ENCODE measurements around the gene BICD2. TPM values are rescaled to one million over a fixed set of nuclear protein-coding genes. Genes with fewer than 3 reads are reported as not detected.

The BICD2 gene
- total and polyA plus RNA-seq, 2 of the 13 experiments (the other 11 are each of a cell fraction or from before 2014, with no cell fraction given): 5.1 to 17.4 TPM

DNA sequence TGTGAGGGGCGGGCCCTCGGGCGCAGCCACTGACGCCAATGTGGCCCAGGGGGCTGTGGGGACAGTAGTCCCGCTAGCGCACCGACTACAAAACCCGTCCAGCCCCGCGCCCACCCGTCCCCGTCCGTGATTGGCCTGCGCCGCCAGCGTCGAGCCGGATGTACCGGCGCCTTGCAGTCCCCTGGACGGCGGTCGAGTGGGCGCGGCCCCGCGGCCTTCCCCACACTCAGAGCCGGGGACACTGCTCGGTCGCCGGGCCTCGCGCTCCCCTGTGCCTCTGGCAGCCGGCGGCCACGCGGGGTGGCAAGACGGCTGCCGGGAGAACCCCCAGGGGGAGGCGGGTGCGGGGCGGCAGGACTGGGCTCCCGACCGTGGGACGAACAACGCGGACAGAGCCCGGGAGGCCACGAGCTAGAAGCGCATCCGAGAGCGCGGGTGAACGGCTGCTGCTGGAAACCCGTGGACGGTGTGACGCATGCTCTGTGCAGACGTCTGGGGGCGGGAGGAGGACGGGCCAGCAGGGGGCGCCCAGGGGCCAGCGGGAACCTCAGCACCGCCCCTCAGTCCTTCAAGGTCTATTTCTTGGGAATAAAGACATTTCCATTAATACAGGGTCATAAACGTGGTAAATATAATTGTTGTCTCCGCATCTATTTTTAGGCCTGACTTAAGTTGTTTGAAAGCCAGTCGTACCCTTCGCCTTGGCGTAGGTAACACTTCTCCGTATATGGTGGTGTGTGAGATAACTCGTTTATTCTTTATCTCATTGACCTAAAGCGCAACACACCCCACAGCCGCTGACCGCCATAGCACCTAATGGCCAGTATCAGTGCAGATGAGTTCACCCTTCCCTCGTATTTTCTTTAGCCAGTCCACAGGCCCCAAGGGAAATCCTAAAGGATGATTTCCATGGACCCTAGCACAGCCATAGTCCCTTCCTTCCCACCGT, 629 bp upstream of the BICD2 start (continued):
- TF ChIP-seq, protein P1, sequence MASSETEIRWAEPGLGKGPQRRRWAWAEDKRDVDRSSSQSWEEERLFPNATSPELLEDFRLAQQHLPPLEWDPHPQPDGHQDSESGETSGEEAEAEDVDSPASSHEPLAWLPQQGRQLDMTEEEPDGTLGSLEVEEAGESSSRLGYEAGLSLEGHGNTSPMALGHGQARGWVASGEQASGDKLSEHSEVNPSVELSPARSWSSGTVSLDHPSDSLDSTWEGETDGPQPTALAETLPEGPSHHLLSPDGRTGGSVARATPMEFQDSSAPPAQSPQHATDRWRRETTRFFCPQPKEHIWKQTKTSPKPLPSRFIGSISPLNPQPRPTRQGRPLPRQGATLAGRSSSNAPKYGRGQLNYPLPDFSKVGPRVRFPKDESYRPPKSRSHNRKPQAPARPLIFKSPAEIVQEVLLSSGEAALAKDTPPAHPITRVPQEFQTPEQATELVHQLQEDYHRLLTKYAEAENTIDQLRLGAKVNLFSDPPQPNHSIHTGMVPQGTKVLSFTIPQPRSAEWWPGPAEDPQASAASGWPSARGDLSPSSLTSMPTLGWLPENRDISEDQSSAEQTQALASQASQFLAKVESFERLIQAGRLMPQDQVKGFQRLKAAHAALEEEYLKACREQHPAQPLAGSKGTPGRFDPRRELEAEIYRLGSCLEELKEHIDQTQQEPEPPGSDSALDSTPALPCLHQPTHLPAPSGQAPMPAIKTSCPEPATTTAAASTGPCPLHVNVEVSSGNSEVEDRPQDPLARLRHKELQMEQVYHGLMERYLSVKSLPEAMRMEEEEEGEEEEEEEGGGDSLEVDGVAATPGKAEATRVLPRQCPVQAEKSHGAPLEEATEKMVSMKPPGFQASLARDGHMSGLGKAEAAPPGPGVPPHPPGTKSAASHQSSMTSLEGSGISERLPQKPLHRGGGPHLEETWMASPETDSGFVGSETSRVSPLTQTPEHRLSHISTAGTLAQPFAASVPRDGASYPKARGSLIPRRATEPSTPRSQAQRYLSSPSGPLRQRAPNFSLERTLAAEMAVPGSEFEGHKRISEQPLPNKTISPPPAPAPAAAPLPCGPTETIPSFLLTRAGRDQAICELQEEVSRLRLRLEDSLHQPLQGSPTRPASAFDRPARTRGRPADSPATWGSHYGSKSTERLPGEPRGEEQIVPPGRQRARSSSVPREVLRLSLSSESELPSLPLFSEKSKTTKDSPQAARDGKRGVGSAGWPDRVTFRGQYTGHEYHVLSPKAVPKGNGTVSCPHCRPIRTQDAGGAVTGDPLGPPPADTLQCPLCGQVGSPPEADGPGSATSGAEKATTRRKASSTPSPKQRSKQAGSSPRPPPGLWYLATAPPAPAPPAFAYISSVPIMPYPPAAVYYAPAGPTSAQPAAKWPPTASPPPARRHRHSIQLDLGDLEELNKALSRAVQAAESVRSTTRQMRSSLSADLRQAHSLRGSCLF (CRISPR knock-in tag; IDR thresholded peaks at IDR 0.05; ENCODE audit: borderline replicate concordance): no peak
- TF ChIP-seq ZNF468 (CRISPR knock-in tag; IDR thresholded peaks at IDR 0.05) (no peak; the same call in 1 of the 2 replicates), WIZ (CRISPR knock-in tag; IDR thresholded peaks at IDR 0.05) (no peak), MZF1 (CRISPR knock-in tag; IDR thresholded peaks at IDR 0.05; ENCODE audit: borderline replicate concordance) (no peak), HCFC1 (IDR thresholded peaks at IDR 0.05; ENCODE audit: low read depth, low read length) (peak; percentile 87), FLYWCH1 (CRISPR knock-in tag; IDR thresholded peaks at IDR 0.05) (no peak), FOSL1 (CRISPR knock-in tag; IDR thresholded peaks at IDR 0.05; ENCODE audit: borderline replicate concordance) (no peak), YEATS2 (CRISPR knock-in tag; IDR thresholded peaks at IDR 0.05; ENCODE audit: borderline replicate concordance) (no peak; the same call in 1 of the 2 replicates), ZBTB20 (CRISPR knock-in tag; IDR thresholded peaks at IDR 0.05; ENCODE audit: borderline replicate concordance, low read depth) (0 out of 2 replicates have a peak, but pooled peaks have one; percentile 28), AKAP8 (CRISPR knock-in tag; IDR thresholded peaks at IDR 0.05) (no peak; the same call in 1 of the 2 replicates)
- TF ChIP-seq, protein P2, sequence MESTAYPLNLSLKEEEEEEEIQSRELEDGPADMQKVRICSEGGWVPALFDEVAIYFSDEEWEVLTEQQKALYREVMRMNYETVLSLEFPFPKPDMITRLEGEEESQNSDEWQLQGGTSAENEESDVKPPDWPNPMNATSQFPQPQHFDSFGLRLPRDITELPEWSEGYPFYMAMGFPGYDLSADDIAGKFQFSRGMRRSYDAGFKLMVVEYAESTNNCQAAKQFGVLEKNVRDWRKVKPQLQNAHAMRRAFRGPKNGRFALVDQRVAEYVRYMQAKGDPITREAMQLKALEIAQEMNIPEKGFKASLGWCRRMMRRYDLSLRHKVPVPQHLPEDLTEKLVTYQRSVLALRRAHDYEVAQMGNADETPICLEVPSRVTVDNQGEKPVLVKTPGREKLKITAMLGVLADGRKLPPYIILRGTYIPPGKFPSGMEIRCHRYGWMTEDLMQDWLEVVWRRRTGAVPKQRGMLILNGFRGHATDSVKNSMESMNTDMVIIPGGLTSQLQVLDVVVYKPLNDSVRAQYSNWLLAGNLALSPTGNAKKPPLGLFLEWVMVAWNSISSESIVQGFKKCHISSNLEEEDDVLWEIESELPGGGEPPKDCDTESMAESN (CRISPR knock-in tag; conservative IDR thresholded peaks at IDR 0.05): peak; percentile 93
- TF ChIP-seq, protein P3, sequence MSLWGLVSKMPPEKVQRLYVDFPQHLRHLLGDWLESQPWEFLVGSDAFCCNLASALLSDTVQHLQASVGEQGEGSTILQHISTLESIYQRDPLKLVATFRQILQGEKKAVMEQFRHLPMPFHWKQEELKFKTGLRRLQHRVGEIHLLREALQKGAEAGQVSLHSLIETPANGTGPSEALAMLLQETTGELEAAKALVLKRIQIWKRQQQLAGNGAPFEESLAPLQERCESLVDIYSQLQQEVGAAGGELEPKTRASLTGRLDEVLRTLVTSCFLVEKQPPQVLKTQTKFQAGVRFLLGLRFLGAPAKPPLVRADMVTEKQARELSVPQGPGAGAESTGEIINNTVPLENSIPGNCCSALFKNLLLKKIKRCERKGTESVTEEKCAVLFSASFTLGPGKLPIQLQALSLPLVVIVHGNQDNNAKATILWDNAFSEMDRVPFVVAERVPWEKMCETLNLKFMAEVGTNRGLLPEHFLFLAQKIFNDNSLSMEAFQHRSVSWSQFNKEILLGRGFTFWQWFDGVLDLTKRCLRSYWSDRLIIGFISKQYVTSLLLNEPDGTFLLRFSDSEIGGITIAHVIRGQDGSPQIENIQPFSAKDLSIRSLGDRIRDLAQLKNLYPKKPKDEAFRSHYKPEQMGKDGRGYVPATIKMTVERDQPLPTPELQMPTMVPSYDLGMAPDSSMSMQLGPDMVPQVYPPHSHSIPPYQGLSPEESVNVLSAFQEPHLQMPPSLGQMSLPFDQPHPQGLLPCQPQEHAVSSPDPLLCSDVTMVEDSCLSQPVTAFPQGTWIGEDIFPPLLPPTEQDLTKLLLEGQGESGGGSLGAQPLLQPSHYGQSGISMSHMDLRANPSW (CRISPR knock-in tag; IDR thresholded peaks at IDR 0.05; ENCODE audit: borderline replicate concordance): 0 out of 2 replicates have a peak, but pooled peaks have one; percentile 34
- TF ChIP-seq, protein P4, sequence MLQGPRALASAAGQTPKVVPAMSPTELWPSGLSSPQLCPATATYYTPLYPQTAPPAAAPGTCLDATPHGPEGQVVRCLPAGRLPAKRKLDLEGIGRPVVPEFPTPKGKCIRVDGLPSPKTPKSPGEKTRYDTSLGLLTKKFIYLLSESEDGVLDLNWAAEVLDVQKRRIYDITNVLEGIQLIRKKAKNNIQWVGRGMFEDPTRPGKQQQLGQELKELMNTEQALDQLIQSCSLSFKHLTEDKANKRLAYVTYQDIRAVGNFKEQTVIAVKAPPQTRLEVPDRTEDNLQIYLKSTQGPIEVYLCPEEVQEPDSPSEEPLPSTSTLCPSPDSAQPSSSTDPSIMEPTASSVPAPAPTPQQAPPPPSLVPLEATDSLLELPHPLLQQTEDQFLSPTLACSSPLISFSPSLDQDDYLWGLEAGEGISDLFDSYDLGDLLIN (CRISPR knock-in tag; IDR thresholded peaks at IDR 0.05; ENCODE audit: borderline replicate concordance): peak; percentile 6; the same call in 1 of the 2 replicates
- TF ChIP-seq, protein P5, sequence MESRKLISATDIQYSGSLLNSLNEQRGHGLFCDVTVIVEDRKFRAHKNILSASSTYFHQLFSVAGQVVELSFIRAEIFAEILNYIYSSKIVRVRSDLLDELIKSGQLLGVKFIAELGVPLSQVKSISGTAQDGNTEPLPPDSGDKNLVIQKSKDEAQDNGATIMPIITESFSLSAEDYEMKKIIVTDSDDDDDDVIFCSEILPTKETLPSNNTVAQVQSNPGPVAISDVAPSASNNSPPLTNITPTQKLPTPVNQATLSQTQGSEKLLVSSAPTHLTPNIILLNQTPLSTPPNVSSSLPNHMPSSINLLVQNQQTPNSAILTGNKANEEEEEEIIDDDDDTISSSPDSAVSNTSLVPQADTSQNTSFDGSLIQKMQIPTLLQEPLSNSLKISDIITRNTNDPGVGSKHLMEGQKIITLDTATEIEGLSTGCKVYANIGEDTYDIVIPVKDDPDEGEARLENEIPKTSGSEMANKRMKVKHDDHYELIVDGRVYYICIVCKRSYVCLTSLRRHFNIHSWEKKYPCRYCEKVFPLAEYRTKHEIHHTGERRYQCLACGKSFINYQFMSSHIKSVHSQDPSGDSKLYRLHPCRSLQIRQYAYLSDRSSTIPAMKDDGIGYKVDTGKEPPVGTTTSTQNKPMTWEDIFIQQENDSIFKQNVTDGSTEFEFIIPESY (CRISPR knock-in tag; IDR thresholded peaks at IDR 0.05): no peak

Measured in HepG2 (cell line).